HG03439 (cell line): ENCODE results near the gene SRGAP3.
A peak's percentile ranks its signal among the peaks of the same experiment; 100 is the strongest.

Experiments
- ATAC-seq: cut with Tn5 transposase; IDR thresholded peaks from one replicate; pipeline ENCODE4 v1.9.1; 2021; ENCODE audit warnings: mild to moderate bottlenecking, moderate library complexity; ENCODE audit not compliant: unreplicated experiment

The SRGAP3 gene

GRCh38 chr3:9229325-9229724, 20.1 kb downstream of the SRGAP3 start:
- no peak for ATAC-seq

- no peak for ATAC-seq
Measured at GRCh38 chr3:9226326-9226725, 23.1 kb downstream of the SRGAP3 start.

- ATAC-seq, result no peak
Measured at GRCh38 chr3:9225268-9225667, 24.2 kb downstream of the SRGAP3 start.

DNA sequence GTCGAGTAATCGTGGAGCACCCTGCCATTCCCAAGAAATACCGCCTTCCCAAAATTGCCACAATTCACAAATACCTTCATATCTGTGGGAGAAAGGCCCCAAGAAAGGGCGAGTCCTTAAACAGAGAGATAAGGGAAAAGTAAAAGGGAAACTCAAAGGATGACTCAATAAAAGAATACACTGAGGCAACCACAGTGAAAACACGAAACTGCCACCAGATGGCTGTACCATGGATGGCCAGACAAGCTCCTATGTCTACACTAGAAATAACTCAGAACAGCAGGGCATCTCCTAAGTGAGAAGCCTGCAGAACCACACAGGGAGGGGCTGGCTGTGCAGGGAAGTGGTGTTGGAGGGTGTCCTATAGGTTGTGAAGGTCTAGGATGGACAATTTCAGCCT, 25.0 kb downstream of the SRGAP3 start:
- ATAC-seq, result peak; percentile 82

DNA sequence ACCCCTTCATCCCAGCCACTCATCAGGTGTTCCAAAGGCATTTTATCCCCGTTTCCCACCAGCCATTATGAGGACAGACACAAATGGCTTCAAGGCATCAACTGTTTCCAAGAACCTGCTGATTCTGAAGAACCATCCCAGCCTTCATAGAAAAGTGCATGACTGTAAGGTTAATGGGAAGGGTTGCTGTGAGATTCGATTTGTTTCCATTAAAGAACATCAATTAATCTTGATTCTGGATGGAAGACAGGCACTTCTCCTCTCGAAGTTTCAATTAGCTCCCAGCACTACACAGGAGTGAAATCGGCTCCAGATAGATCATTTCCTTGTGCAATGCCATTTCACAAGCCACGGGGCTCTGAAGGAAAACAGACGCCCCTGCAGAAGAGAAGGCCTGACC, 25.8 kb downstream of the SRGAP3 start:
- no peak for ATAC-seq

DNA sequence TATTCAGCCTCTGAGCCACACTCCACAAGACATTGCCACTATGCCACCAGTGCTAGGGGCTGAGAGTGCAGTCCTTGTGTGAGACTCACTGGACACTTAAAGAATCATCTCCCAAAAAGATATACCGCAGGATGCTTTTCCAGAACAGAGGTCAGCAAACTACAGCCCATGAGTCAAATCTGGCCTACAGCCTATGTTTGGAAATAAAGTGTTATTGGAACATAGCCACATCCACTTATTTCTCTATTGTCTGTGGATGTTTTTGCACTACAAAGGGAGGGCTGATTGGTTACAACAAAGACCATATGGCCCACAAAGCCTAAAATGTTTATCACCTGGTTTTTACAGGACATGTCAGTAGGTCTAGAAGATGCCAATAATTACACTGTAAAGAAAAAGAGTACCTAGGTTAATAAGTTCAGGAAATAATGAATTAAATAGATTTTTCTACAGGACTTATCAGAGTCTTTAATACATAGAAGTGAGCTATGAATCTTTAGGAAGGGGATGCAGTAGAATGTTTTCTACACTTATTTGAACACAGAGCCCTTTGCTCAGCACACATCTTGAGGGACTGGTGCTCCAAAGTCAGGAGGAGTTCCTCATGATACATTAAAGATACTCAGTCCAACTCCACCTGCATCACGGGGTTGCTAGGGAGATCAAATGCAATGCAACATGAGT, 26.3 kb downstream of the SRGAP3 start:
- ATAC-seq, result no peak

DNA sequence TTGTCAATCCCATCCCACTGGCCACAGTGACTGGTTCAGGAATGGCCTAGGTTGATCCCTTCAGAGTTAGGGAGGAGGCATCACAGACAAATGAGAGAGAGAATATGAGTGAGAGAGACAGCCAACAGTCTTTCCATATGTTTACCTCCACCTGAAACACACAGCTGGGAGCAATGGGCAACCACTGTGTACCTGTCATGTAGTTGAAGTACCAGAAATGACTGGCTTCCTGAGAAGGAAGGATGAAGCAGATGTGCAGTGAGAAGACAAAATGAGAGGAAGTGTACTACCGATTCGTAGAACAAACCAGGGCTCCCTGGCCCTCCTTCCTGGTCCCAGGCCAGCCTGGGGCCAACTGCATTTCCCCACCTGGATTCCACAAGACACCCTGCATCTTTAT, 27.4 kb downstream of the SRGAP3 start:
- no peak for ATAC-seq

GRCh38 chr3:9218514-9218846, 31.0 kb downstream of the SRGAP3 start:
- no peak for ATAC-seq

GRCh38 chr3:9217784-9218513, 31.5 kb downstream of the SRGAP3 start:
- no peak for ATAC-seq

DNA sequence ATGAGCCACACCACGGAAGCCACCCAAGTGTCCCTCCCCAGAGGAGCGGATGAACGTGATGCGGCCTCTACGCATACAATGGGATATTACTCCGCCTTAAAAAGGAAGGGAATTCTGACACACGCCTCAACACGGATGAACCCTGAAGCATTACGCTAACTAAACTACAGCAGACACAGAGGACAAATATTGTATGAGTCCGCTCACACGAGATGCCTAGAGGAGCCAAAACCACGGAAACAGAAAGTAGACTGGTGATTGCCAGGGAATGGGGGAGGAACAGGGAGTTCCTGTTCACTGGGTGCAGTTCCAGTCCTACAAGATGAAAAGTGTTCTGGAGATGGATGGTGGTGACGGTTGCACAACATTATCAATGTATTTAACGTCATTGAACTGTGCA, 32.7 kb downstream of the SRGAP3 start:
- no peak for ATAC-seq

DNA sequence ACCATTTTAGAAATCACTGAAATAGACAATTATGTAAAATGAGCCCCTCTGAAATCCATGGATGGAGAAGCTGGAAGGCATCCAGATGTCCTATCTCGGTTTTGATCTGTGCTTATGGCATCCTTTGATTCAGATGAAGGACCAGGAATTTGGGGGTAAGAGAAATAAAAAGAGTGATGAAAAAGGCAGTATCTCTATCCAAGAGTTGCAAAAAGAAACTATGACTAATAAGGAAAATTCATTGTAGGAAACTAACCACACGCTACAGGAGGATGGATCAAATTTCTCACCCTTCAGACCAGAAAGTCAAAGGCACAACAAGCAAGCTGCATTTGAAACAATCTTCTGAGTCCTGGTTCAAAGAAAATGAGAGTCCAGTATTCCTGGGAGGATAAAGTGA, 34.8 kb downstream of the SRGAP3 start:
- no peak for ATAC-seq

GRCh38 chr3:9214185-9214584, 35.3 kb downstream of the SRGAP3 start:
- no peak for ATAC-seq

- no peak for ATAC-seq
Measured at GRCh38 chr3:9213019-9213634, 36.3 kb downstream of the SRGAP3 start.

DNA sequence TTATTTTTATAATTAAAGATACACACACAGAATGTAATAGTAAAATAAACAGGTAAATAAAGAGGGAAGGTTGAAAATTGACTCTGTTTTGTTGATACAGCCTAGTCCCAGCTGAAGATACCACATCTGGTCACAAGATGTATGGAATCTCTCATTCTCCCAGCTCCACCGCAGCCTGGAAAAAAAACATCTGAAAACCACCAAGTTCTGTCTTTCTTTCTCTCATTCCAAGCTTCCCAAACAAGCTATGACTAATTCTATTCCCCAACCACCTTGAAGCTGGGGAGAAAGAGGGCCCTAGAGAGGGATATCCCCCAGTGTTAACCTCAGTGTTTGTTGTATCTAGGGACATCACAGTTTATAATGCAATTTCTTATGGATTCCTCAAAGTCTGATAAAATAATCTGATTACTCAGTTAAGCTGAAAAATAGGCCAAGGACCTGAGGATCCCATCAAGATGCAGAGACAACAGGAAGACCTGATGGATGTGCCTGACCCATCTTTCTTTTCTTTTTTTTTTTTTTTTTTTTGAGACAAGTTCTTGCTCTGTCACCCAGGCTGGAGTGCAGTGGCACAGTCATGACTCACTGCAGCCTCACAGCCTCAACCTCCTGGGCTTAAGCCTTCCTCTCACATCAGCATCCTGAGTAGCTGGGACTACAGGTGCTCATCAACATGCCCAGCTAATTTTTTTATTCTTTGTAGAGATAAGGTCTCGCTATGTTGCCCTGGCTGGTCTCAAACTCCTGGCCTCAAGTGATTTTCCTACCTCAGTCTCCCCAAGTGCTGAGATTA, 38.1 kb downstream of the SRGAP3 start:
- no peak for ATAC-seq

GRCh38 chr3:9209777-9210176, 39.7 kb downstream of the SRGAP3 start:
- ATAC-seq, result no peak

GRCh38 chr3:9208605-9209152, 40.8 kb downstream of the SRGAP3 start:
- no peak for ATAC-seq

DNA sequence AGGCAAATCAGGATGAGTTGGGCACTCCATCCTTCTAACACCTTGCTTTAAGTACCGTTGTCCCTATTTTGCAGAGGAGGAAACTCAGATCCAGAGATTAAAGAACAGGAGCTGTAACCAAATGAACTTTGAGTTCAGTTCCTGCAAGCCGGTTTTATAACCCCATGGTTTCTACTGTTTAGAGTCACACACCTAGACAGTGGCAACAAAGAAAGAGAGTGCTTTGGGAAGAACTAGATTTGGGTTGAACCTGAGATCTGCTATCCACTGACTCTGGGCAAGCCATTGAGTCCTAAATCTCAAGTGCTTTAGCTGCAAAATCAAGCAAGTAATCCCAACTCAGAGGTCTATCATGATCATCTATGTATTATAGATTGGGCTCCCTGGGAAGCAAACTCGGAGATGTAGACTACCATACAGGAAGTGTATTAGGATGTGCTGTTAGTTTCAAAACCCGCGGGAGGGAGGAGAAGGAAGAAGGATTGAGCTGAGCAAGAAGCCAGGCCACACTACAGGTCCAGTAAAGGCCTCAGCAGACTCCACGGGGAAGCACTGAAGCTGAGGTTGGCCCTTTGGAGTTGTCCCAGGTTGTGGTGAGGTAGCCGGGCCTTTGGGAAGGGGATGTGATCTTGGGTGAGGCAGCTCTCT, 42.2 kb downstream of the SRGAP3 start:
- no peak for ATAC-seq

DNA sequence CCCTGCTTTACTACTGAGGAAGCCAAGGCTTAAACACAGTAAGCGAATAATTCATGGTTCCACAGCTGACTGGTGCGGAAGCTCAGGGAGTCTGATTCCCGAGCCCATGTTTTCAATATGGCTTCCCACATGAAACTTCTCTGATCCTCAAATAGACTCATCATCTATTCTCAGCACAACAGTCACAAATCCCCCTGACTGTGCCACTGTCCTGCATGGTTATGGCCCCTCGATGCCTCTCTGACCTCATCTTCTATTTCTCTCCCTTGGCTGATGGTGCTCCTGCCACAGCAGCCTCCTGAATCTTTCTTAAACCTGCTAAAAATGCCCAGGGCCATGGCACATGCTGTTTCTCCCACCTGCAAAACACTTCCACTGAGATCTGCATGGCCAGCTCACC, 43.2 kb downstream of the SRGAP3 start:
- ATAC-seq, result no peak

DNA sequence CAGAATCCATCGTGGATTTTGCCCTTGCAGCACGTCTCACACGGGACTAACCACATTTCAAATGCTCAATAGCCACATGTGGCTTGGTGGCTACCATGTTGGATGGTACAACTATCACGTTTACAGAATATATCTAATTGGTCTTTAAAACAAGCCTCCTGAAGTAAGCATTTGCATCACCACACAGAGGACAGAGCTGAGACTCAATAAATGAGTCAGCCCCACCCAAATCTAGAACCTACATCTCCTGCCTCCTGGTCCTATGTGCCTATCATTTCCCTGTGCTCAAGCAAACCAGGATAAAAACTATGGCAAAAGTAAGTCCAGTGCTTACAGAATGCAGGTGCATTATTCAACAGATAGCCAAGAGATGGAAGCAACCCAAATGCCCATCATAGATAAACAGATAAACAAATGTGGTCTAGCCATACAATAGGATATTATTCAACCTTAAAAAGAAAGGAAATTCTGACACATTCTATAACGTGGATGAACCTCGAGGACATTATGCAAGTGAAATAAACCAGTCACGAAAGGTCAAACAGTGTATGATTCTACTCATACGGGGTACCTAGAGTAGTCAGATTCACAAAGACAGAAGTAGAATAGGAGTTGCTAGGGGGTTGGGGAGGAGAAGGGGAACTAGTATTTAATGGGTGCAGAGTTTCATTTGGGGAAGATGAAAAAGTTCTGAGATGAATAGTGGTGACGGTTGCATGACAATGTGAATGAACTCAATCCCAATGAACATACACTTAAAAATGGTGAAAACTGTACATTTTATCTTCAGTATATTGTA, 43.9 kb downstream of the SRGAP3 start:
- no peak for ATAC-seq
